ENCODE results near the gene TMEM233. TPM values are rescaled to one million over a fixed set of nuclear protein-coding genes. Genes with fewer than 3 reads are reported as not detected.

The TMEM233 gene
- total and polyA plus RNA-seq, 2 of the 8 experiments (the other 6 are each of a cell fraction or from before 2014, with no cell fraction given): 0.09 TPM

DNA sequence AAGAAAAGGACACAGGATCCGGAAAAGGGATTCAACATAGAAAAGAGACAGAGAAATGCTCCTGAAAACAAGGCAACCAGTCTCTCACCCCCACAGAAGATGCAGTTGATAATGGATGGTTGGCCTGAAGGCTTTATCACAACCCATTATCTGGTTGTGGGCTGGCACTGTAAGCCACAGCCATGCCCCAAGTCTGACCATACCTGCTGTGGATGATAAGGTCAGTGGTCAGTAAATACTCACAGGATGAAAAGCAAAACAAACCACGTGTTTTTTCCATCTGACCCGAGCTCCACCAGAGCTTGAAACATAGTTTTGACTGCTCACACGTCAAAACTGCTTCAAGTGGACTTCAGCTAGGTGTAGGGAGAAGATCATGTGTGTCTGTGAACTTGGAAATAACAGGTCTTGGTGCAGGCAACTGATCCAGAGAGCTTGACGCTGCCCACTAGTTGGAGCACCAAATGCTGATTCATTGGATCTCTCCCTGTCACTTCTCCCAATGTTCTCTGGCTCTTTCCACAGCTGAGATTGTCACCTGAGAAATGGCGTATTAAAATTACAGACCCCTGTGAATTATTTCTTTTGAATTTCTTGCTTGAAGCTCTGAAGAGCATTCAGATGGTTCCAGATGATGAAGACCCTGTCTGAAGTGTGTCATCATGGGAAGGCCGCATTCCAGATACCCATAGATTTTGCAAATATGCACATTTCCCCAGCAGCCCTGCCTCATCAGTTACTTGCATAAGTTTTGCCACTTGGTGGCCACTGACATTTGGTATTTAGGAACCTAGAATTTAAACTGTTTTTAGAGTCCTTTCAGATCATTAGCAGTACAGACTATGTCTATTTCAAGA, 8.5 kb downstream of the TMEM233 start:
- H3K79me2 ChIP-seq (ENCODE audit: control insufficient read depth in 1 of 2, insufficient read depth in 2 of 2, low read length in 2 of 2): no peaks in the 10 kb centered on the region
- H2AFZ ChIP-seq (ENCODE audit: low read length): no peak overlapping the region
- no peaks in the 10 kb centered on the region for H3K79me1 ChIP-seq (ENCODE audit: low read depth, low read length)
- no peaks in the 10 kb centered on the region for H3K23me2 ChIP-seq (ENCODE audit: low read depth, low read length)
- H4K20me1 ChIP-seq (replicated peaks in 1 of 2; ENCODE audit: control insufficient read depth in 1 of 2, insufficient read depth in 2 of 2, low read length in 2 of 2): peaks cover 0 to 1% of the 10 kb centered on the region in 2 experiments
- H3K18ac ChIP-seq (ENCODE audit: extremely low read depth, low read length): no peak overlapping the region
- FAIRE-seq (no peak), DNase-seq (ENCODE audit: low read depth in 1 of 2, low spot score in 2 of 2) (no peak)
- no peak overlapping the region for H3K27ac ChIP-seq (ENCODE audit: low read depth, low read length)
- H4K8ac ChIP-seq (ENCODE audit: extremely low read depth, insufficient read depth, low read length): no peak overlapping the region
- H4K5ac ChIP-seq (ENCODE audit: insufficient read length, low read depth, low read length): no peak overlapping the region
- H2AK5ac ChIP-seq (ENCODE audit: low read depth, low read length): no peak overlapping the region
- WGBS, 2 experiments (ENCODE audit: extremely low coverage in 1 of 2, insufficient coverage in 1 of 2, insufficient read length in 1 of 2, insufficient replicate concordance in 2 of 2, low coverage in 1 of 2, low lambda C conversion rate in 2 of 2, missing lambda C conversion rate in 1 of 2): 80% methylated on average over 7 of the region's 7 CpGs; no CpG with 5 or more reads in 1 of the 2 experiments
- CTCF ChIA-PET (ENCODE audit: partially characterized antibody): interaction anchor here (0.8 to 1.8 kb wide), 2 partner anchors 41 to 43 kb away, joined by 5 to 7 read pairs; no protein-coding TSS in a partner anchor
- H3K56ac ChIP-seq (replicated peaks; ENCODE audit: insufficient read length, low read depth, low read length): no peak overlapping the region
- no peak overlapping the region for H3K14ac ChIP-seq (ENCODE audit: insufficient read length)
- no peak overlapping the region for H3K4me2 ChIP-seq (ENCODE audit: insufficient read depth in 1 of 2, low read depth in 2 of 2, low read length in 2 of 2)
- H3K4me3 ChIP-seq (ENCODE audit: extremely low read depth in 1 of 4, insufficient read depth in 2 of 4, low read depth in 3 of 4, low read length in 4 of 4): no peak overlapping the region
- no peaks in the 10 kb centered on the region for H3K4me1 ChIP-seq (replicated peaks in 1 of 4; ENCODE audit: control insufficient read depth in 3 of 4, insufficient read depth in 4 of 4, low read length in 3 of 4)
- H2BK20ac ChIP-seq (ENCODE audit: low read length): no peak overlapping the region; the same call in 1 of the 2 replicates
- H2BK5ac ChIP-seq (ENCODE audit: low read depth, low read length): no peak overlapping the region
- no peak overlapping the region for H2BK12ac ChIP-seq (ENCODE audit: low read depth, low read length)
- no peaks in the 10 kb centered on the region for H3K9me3 ChIP-seq (ENCODE audit: insufficient read depth in 2 of 2, low read depth in 1 of 2, low read length in 1 of 2)
- no peak overlapping the region for H2BK120ac ChIP-seq (replicated peaks; ENCODE audit: low read depth, low read length)
- H2BK15ac ChIP-seq (ENCODE audit: low read length): no peak overlapping the region
- H3K9ac ChIP-seq (replicated peaks in 1 of 4; ENCODE audit: extremely low read depth in 1 of 4, low read depth in 3 of 4, low read length in 3 of 4): no peak overlapping the region
- no peak overlapping the region for H4K91ac ChIP-seq (replicated peaks; ENCODE audit: insufficient read length, low read length)
- no peak overlapping the region for H3K4ac ChIP-seq (replicated peaks; ENCODE audit: insufficient read length, low read depth, low read length)
- POLR2A ChIA-PET (ENCODE audit: partially characterized antibody): no interaction called here
- H3K27me3 ChIP-seq (replicated peaks in 1 of 4; ENCODE audit: control insufficient read depth in 3 of 4, extremely low read depth in 1 of 4, insufficient read depth in 3 of 4, low read length in 3 of 4): peaks cover 0 to 6% (median 3%) of the 10 kb centered on the region in 4 experiments; a peak in 6 of 7 replicates
- H3K36me3 ChIP-seq (ENCODE audit: control insufficient read depth in 2 of 4, insufficient read depth in 4 of 4, low read length in 3 of 4): no peaks in the 10 kb centered on the region
- no peak overlapping the region for H3K23ac ChIP-seq (ENCODE audit: insufficient read length)
- TF ChIP-seq SIN3A (conservative IDR thresholded peaks at IDR 0.05 in 1 of 2, IDR thresholded peaks at IDR 0.05 in 1 of 2; ENCODE audit: low read depth in 1 of 2, low read length in 2 of 2) (no peak), RXRA (IDR thresholded peaks at IDR 0.05; ENCODE audit: insufficient read depth, low read depth, low read length) (no peak), RAD21 (IDR thresholded peaks at IDR 0.05 in 1 of 2, conservative IDR thresholded peaks at IDR 0.05 in 1 of 2; ENCODE audit: low read depth in 2 of 2, low read length in 2 of 2) (no peak), SP1 (IDR thresholded peaks at IDR 0.05; ENCODE audit: low read depth, low read length) (no peak), ZNF274 (IDR thresholded peaks at IDR 0.05; ENCODE audit: borderline replicate concordance, extremely low read depth, low read length) (no peak)
- TF ChIP-seq, protein P1, sequence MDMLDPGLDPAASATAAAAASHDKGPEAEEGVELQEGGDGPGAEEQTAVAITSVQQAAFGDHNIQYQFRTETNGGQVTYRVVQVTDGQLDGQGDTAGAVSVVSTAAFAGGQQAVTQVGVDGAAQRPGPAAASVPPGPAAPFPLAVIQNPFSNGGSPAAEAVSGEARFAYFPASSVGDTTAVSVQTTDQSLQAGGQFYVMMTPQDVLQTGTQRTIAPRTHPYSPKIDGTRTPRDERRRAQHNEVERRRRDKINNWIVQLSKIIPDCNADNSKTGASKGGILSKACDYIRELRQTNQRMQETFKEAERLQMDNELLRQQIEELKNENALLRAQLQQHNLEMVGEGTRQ (IDR thresholded peaks at IDR 0.05; ENCODE audit: low read length): no peak
- TF ChIP-seq, protein P2, sequence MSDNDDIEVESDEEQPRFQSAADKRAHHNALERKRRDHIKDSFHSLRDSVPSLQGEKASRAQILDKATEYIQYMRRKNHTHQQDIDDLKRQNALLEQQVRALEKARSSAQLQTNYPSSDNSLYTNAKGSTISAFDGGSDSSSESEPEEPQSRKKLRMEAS (IDR thresholded peaks at IDR 0.05): no peak
